ENCODE data around the gene RTP3.

The RTP3 gene

DNA sequence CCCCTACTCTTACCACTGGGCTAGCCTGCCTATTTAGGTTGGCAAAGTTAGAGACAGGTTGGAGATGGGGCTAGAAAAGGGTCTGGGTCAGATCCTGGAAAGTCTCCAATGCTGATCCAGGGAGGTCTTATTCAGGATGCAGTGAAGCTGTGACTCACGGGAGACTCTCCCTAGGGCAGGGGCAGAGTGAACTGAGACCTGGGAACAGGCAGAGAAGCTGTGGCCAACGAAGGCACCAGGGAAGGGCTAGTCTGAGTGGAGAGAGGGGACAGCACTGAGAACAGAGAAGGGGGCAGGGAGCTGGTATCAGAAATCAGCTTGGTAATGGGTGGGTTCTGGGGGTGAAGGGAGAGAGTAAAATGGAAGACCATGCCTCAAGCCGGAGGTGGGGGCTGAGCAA is 35.3 kb upstream of the RTP3 start:
- no peak for TF ChIP-seq RAD21 (IDR thresholded peaks at IDR 0.05; ENCODE audit: low read depth)
- TF ChIP-seq ZBTB7A (IDR thresholded peaks at IDR 0.05; ENCODE audit: low read depth): no peak
- TF ChIP-seq CREB1 (IDR thresholded peaks at IDR 0.05; ENCODE audit: low read depth): no peak
- TF ChIP-seq, protein P1, sequence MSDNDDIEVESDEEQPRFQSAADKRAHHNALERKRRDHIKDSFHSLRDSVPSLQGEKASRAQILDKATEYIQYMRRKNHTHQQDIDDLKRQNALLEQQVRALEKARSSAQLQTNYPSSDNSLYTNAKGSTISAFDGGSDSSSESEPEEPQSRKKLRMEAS (IDR thresholded peaks at IDR 0.05): no peak
- no peak for TF ChIP-seq FOXM1 (IDR thresholded peaks at IDR 0.05; ENCODE audit: borderline replicate concordance, low read depth)
- TF ChIP-seq TAF1 (IDR thresholded peaks at IDR 0.05; ENCODE audit: low read depth): no peak
- TF ChIP-seq EP300 (IDR thresholded peaks at IDR 0.05; ENCODE audit: borderline replicate concordance): no peak
- TF ChIP-seq CEBPB (IDR thresholded peaks at IDR 0.05): no peak
- TF ChIP-seq YY1 (IDR thresholded peaks at IDR 0.05; ENCODE audit: low read depth): no peak
- no peak for TF ChIP-seq EGR1 (IDR thresholded peaks at IDR 0.05)
- no peak for TF ChIP-seq USF1 (IDR thresholded peaks at IDR 0.05)
- no peak for TF ChIP-seq TEAD4 (IDR thresholded peaks at IDR 0.05)
- TF ChIP-seq, protein P2, sequence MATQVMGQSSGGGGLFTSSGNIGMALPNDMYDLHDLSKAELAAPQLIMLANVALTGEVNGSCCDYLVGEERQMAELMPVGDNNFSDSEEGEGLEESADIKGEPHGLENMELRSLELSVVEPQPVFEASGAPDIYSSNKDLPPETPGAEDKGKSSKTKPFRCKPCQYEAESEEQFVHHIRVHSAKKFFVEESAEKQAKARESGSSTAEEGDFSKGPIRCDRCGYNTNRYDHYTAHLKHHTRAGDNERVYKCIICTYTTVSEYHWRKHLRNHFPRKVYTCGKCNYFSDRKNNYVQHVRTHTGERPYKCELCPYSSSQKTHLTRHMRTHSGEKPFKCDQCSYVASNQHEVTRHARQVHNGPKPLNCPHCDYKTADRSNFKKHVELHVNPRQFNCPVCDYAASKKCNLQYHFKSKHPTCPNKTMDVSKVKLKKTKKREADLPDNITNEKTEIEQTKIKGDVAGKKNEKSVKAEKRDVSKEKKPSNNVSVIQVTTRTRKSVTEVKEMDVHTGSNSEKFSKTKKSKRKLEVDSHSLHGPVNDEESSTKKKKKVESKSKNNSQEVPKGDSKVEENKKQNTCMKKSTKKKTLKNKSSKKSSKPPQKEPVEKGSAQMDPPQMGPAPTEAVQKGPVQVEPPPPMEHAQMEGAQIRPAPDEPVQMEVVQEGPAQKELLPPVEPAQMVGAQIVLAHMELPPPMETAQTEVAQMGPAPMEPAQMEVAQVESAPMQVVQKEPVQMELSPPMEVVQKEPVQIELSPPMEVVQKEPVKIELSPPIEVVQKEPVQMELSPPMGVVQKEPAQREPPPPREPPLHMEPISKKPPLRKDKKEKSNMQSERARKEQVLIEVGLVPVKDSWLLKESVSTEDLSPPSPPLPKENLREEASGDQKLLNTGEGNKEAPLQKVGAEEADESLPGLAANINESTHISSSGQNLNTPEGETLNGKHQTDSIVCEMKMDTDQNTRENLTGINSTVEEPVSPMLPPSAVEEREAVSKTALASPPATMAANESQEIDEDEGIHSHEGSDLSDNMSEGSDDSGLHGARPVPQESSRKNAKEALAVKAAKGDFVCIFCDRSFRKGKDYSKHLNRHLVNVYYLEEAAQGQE (IDR thresholded peaks at IDR 0.05; ENCODE audit: low read depth): no peak
- no peak for TF ChIP-seq NFIC (IDR thresholded peaks at IDR 0.05)
- TF ChIP-seq TCF12 (IDR thresholded peaks at IDR 0.05; ENCODE audit: low read depth): no peak

GRCh38 chr3:46463120-46463867 is 34.5 kb upstream of the RTP3 start:
- no peak for TF ChIP-seq TCF12 (IDR thresholded peaks at IDR 0.05; ENCODE audit: low read depth)

DNA sequence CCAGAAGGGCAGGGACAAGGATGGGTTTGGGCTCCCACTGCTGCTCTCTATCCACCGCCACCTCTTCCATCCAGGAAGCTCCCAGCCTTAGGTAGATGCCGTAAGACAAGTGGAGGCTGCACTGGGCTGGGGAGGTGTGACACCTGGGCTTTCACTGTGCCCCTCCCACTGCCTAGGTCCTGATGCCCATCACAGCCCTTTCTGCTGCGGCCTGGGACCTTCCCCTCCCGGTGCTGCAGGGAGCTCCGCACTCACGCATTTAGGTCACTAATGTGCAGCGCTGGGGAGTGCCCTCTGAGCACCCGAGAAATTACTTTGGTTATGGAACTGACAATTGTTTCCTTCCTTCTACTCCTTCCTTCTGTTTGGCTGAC is 33.9 kb upstream of the RTP3 start:
- TF ChIP-seq RAD21 (IDR thresholded peaks at IDR 0.05; ENCODE audit: low read depth) (no peak), FOXM1 (IDR thresholded peaks at IDR 0.05; ENCODE audit: borderline replicate concordance, low read depth) (no peak), YY1 (IDR thresholded peaks at IDR 0.05; ENCODE audit: low read depth) (no peak), TAF1 (IDR thresholded peaks at IDR 0.05; ENCODE audit: low read depth) (no peak), ZBTB7A (IDR thresholded peaks at IDR 0.05; ENCODE audit: low read depth) (no peak), EP300 (IDR thresholded peaks at IDR 0.05; ENCODE audit: borderline replicate concordance) (no peak), TCF12 (IDR thresholded peaks at IDR 0.05; ENCODE audit: low read depth) (no peak), CREB1 (IDR thresholded peaks at IDR 0.05; ENCODE audit: low read depth) (no peak), EGR1 (IDR thresholded peaks at IDR 0.05) (no peak), CEBPB (IDR thresholded peaks at IDR 0.05) (no peak), USF1 (IDR thresholded peaks at IDR 0.05) (no peak), NFIC (IDR thresholded peaks at IDR 0.05) (no peak), TEAD4 (IDR thresholded peaks at IDR 0.05) (no peak)
- TF ChIP-seq, protein P1 (IDR thresholded peaks at IDR 0.05): no peak
- TF ChIP-seq, protein P2 (IDR thresholded peaks at IDR 0.05; ENCODE audit: low read depth): no peak

- no peak for TF ChIP-seq FOXM1 (IDR thresholded peaks at IDR 0.05; ENCODE audit: borderline replicate concordance, low read depth)
- TF ChIP-seq YY1 (IDR thresholded peaks at IDR 0.05; ENCODE audit: low read depth): no peak
- TF ChIP-seq NFIC (IDR thresholded peaks at IDR 0.05): no peak
- TF ChIP-seq TCF12 (IDR thresholded peaks at IDR 0.05; ENCODE audit: low read depth): no peak
- TF ChIP-seq TAF1 (IDR thresholded peaks at IDR 0.05; ENCODE audit: low read depth): no peak
- no peak for TF ChIP-seq CREB1 (IDR thresholded peaks at IDR 0.05; ENCODE audit: low read depth)
- TF ChIP-seq USF1 (IDR thresholded peaks at IDR 0.05): no peak
- no peak for TF ChIP-seq ZBTB7A (IDR thresholded peaks at IDR 0.05; ENCODE audit: low read depth)
- no peak for TF ChIP-seq CEBPB (IDR thresholded peaks at IDR 0.05)
Measured at GRCh38 chr3:46464326-46465195, 33.2 kb upstream of the RTP3 start, which contains the start of gene LTF. Gene LTF (minus strand): TSS chr3:46464905. CDS start chr3:46464867, 38 bp downstream.

DNA sequence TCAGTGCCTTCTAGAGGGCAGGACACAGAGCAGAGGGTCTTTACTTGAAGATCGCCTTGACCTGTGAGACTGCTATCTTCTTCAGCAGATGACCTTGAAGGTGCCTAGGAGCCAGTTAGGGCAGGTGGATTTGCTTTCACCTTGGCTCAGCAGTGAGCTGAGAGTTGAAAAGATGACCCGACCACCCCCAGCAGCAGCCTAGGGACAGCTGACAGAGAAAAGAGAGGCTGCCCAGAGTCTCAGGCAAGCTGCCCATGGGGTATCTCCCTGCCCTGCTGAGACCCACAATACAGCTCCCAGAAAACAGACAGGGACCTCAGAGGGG is 32.6 kb upstream of the RTP3 start:
- TF ChIP-seq, protein P2 (IDR thresholded peaks at IDR 0.05; ENCODE audit: low read depth): no peak
- TF ChIP-seq EGR1 (IDR thresholded peaks at IDR 0.05) (no peak), EP300 (IDR thresholded peaks at IDR 0.05; ENCODE audit: borderline replicate concordance) (no peak), TAF1 (IDR thresholded peaks at IDR 0.05; ENCODE audit: low read depth) (no peak), USF1 (IDR thresholded peaks at IDR 0.05) (no peak)
